Activated gamma-delta T cell treated with Interleukin-2 at 50 U/mL for 16 hours (primary cell): ENCODE results near the gene PLXDC1.
"Not testable (repeated sequence)": the region's sequence is repeated elsewhere in the genome, so short reads cannot be mapped to it uniquely, and the experiment has no call there.

Experiments used
- DNase-seq: peaks from one replicate; pipeline ENCODE4 v3.0.0-alpha.2; 2020

PLXDC1 gene

DNA sequence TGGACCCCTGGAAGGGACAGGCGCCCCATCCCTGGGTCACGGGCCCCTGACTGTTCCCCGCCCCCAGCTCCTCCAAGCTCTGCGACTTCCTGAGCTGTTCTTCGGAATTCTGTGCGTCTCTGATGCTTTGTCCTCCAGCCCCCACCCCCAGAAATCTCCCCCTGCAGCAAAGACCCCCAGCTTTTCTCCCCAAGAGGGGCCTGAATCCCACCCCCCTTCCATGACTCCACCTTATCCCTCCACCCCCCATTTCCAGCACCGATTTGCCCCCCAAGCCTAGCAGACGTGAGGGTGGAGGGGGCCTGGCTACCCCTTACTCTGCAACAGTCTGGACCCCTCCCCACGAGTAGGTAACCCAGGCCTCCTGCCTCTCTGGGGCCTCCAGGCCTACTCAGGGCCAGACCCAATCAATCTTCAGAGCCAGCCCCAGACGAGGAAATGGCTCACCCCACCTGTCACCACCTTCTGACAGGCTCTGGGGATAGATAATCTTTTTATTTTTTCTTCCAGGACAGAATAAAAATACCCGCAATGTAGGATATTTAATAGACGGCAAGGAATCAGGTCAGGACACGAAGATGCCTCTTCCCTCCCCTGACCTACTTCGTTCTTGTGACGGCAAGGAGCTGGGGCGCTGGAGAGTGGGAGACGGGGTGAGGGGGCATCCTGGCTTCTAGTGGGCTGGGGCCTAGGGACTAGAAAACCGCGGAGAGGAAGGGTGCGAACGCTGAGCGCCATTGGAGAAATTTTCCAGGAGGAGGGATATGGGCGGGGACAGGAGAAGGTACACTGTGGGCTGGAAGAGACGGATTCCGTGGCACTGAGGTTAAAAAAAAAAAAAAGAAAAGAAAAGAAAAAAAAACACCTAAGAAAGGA is 744 bp upstream of the PLXDC1 start:
- peak; percentile 36 for DNase-seq

DNA sequence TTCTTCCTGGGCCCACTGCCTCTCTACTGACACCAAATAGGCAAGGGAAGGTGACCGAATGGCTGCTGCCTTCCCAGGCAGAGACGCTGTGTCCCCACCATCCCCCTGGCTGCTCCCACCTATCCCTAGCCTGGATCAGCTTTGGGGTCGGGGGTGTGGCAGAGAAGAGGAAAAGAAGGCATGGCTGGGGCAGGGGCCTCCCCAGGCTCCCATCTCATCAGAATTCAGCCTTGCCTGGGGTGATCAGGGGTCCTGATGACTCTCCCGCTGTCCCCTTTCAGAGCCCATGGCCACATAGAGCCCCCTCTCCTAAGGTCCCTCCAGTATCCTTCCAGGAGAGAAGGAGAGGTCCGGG is 665 bp downstream of the PLXDC1 start:
- DNase-seq: no peak

DNA sequence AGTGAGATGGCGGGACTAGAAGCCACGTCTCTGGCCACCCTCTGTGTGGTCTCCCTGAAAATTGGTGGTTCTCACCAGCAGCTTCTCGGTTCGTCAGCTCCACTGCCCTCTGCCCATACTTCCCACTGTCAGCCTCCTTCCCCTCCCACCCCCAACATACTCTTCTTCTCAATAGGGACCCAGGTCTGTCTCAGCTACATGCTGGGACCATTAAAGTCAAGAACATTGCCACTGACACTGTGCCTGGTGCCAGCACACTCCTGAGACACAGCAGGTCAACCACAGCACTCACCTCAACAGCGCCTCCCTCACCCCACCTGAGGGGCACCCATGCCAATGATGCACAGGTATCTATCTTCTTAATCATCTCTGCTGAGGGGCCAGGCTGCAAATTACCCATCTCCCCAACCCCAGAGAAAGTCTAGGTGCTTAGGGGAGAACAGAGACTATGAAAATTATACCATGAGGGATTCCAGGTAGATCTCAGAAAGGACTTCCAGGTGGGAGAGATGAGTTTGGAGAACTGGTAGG is 1.3 kb downstream of the PLXDC1 start:
- DNase-seq: no peak

DNA sequence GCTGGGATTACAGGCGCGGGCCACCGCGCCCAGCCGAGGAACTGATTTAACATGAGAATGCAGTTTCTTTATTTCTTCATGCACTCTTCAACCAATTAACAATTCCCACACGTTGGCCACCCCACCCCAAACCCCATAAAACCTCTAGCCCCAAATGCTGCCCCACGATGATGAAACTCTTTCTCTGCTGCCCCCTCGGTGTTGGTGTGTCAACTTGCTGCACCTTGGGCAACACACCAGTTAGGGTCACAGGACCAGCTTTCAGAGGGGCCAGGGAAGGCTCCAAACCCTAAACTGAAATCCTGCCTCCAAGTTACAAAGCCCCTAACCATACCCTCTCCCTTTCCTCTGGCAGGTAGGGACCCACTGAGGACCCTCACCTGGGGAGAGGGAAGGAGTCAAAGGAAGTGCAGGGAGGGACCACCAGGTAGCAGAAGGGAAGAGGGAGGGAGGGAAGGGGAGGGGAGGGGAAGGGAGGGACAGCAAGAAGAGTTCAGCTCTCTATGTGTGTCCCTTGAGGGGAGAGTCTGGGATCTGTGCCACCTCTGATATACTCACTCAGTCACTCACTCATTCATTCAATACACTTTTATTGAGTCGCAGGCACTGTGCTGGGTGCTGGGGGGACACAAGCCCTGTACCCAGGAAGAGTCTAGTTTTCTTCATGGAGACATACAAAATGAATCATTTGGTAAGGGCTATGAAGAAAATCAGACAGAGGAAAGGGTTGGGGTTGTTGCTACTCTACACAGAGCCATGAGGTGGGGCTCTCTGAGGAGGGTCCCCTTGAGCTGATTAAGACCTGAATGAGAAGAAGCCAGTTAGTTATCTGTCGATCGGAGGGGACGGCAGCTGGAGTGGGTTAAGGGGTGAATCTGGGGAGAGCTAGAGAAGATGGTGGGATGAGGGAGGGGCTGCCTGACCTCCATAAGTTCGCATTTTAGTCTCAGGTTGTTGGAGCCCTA is 3.9 kb downstream of the PLXDC1 start:
- DNase-seq: no peak

DNA sequence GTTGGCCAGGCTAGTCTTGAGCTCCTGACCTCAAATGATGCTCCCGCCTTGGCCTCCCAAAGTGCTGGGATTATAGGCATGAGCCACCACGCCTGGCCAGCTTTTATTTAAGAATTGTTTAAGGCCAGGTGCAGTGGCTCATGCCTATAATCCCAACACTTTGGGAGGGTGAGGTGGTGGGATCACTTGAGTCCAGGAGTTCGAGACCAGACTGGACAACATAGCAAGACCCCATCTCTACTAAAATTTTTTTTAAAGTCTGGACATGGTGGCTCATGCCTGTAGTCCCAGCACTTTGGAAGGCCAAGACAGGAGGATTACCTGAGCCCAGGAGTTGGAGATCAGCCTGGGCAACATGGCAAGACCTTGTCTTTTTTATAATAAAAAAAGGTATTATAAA is 5.2 kb downstream of the PLXDC1 start:
- no peak for DNase-seq

DNA sequence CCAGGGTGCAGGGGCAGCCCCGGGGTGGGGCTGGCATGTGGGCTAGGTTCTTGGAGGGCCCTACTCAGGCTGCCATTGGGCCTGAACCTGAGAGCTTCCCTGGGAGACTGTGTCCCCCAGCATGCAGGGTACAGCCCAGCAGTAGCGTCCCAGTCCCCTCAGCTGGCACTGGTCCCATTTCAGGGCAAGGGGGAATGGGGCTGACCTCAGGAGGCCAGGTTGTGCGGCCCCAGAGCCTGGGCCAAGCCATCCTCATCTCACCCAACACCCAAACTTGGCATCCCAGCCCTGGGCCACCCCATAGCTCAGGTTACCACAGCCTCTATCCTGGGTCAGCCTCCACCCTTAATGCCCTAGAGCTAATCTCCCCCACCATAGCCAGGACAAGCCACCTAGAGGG is 6.3 kb downstream of the PLXDC1 start:
- DNase-seq: no peak

DNA sequence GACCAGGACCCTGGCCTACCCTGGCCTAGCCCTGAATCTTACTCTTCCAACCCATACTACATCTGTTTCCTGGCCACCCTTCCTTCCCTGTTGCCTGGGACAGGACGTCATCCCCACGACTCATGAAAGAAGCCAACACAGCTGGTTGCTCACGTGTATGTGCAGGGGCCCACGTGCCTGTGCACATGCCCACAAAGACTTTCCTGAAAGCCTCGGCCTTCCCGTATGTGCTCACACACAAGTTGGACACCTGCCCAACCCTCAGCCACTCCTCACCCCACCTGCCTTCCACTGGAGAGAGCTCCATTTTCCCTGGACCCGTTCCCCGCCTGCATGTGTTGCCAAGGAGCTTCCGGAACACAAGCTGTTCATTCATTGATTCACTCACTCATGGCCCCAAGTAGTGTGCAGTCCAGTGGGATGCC is 7.0 kb downstream of the PLXDC1 start:
- DNase-seq: no peak

DNA sequence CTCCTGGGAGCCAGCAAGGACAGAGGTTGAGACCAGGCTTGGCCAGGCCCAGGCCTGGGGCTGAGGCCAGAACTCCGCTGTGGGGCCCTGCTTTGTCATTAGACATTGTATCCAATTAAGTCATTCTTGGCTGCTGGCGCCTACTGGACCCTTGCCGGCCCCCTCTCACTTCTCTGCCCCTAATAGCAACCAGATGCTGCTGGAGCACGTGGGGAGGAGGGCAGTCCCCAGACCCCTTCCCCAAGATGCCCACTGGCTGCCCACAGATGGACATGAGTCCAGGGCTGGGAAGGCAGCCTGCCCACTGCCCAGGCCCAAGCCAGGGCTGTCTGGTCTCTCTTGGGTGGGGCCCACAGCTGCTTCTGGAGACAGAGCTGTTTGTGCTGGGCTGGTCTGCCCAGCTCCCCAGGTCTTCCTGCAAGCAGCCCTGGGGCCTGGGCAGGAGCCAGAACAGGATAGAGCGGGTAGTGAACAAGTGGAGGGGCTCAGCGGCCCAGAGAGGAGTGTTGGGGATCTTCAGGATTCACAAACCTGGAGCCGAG is 7.8 kb downstream of the PLXDC1 start:
- DNase-seq: no peak

DNA sequence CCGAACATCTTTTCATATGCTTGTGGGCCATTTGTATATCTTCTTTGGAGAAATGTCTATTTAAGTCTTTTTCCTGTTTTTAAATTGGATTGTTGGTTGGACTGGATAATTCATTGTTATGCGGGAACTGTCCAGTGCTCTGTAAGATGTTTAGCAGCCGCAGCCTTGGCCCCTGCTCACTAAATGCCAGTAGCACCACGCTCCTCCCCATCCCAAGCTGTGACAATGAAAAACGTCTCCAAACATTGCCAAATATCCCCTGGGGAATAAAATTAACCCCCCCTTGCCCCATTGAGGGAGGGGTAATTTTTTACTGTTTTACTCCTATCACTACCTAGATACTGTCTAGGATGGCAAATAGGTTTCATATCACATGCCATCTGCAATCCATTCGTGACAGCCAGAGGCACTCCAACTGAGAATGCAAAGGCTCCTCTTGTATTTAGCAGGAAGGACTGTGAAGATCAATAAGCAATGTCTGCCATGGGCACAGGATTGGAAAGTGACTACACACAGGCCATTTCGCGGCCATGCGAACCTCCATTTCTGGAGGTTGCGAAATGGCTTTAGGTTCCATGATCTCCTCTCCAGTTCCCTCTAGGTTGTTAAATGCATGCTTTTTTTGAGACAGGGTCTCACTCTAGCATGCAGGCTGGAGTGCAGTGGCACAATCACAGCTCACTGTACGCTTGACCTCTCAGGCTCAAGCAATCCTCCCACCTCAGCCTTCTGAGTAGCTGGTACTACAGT is 9.3 kb downstream of the PLXDC1 start:
- DNase-seq: no peak

DNA sequence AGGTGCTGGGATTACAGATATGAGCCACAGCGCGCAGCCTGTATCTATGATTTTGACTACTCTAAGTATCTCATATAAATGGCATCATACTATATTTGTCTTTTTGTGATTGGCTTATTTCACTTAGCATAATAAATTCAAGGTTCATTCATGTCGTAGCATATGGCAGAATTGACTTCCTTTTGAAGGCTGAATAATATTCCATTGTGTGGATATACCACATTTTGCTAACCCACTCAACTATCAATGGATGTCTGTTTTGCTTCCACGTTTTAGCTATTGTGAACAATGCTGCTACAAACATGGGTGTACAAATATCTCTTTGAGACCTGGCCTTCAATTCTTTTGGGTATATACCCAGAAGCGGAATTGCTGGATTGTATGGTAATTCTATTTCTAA is 10.1 kb downstream of the PLXDC1 start:
- DNase-seq: no peak

DNA sequence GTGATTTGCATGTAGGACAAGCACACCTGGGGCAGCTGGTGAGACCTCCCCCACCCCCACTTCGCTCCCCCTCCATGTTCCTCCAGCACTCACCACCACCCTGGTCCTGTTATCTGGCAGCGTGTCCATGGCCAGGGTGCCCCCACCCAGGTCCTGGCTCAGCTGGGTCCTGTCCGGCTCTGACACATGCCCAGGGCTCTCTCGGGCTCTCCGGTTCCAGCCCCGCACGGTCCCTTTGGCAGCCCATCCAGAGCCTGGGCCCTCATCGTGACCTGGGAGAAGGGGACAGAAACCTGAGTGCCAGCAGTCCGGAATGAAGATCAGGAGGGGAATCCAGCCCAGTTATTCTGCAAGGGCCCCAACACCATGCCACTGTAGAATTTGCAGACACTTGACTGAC is 11.9 kb downstream of the PLXDC1 start:
- DNase-seq: no peak

DNA sequence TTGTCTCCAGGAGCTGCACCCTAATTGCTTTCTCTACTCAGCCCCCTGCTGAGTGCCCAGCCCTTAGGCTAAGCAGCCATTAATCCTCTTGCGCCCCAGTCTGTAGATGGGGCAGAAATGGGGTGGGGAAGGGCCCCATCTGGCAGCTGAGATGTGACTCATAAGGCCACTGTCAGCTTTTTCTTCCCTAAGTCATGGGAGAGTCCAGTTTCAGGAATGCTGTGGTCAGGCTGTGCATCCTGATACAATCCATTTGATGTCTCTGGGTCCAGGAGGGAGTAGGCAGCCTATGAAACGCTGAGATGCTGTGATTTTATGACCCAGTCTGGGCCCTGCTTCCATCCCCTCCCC is 12.3 kb downstream of the PLXDC1 start:
- DNase-seq: no peak

DNA sequence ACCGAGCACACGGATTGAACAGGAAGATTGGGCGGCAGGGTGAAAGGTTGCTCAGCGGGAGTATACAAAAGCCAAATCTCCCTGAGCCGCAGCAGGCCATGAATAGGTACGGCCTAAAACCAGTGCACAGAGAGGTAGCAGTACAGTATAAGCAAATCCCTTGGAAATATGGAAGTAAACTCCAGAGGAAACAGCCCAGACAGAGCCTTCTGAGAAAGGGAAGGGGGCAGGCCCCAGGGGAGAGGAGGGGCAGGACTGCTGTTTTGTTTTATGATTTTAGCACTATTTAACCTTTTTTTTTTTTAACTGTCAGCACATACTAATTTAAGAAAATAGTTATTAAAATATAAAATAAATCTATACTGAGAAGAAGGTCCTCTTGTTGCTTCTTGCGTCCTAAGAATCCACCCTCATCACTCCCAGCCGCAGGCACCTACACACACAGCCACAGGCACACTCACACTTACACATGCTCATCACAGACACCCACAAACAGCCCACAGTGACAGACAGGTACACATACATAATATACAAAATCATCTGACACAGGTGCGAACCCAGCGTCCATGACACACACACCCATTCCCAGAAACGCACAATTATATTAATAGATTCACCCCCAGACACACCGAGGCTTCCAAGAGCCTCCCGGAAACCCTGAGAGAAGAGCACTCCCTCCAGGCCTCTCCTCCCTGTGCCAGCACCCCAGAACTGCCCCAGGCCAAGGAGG is 12.8 kb downstream of the PLXDC1 start:
- no peak for DNase-seq

DNA sequence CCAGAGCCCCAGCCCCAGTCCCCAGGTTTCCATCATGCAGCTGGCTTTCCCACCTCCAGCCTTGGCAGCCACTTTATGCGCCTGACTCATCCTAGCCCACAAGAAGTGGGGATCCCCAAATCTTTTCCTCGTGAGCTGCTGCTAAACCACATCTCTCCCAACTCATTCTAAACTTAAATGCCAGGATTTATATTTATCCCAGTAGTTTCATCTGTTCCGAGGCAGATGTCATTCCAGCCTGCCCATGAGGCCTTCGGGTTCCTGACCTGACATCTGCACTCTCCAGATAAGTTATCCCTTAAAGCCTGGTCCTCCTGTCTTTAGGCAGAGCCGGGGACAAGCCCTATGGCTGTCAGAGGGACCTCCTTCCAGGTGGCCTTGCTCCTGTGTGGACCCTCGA is 16.6 kb downstream of the PLXDC1 start:
- DNase-seq: no peak

DNA sequence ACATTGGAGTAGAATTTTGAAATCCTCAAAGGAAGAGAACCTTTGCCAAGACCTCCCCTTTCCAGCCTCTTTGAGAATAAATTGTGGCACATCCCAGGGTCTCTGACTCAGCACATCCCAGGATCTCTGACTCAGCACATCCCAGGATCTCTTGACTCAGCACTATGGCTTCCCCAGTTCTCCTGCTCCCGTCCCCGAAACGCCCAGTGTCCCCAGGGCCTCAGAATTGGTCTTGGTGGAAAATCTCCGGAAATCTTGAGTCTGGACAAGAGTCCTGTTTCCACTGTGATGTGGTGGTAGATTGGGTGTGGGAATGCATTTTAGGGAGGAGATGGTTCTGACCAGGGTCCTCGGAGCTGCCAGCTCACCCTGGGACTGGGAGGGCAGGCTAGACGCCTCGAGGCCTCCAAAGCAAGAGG is 19.2 kb downstream of the PLXDC1 start:
- no peak for DNase-seq

DNA sequence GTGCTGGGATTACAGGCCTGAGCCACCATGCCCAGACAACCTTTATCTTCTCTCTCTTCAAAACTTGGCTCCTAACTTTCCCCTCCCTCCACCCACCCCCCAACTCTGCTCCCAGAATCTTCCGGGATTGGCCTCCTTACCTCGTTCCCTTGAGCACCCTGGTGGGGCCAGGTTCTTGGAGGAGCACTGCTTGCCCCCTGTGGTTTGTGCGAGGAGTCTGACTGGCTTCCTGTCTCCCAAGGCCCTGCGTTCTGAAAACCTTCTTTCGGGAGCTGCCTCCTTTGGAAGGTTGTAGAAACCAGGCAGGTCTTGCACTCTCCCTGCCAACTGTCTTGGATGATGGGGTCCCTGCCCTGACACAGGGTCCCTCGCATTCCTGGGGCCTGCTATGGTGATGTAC is 19.8 kb downstream of the PLXDC1 start:
- DNase-seq: no peak

DNA sequence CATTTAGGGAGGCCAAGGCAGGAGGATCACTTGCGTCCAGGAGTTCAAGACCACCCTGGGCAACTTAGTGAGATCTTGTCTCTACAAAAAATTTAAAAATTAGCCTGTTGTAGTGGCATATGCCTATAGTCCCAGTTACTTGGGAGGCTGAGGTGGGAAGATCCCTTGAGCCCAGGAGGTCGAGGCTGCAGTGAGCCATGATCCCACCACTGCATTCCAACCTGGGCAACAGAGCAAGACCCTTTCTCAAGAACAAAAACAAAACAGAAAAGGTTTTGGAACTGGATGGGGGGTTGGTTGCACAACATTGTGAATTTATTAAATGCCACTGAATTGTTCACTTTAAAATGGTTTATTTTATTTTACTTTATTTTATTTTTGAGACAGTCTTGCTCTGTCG is 21.2 kb downstream of the PLXDC1 start:
- DNase-seq: no peak

DNA sequence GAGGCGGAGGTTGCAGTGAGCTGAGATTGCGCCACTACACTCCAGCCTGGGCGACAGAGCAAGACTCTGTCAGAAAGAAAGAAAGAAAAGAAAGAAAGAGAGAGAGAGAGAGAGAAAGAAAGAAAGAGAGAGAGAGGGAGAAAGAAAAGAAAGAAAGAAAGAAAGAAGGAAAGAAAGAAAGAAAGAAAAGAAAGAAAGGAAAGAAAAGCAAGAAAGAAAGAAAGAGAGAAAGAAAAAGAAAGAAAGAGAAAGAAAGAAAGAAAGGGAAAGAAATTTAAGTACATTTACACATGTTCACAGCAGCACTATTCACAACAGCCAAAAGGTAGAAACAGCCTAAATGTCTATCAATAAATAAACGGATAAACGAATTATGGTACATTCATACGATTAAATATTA is 21.9 kb downstream of the PLXDC1 start:
- not testable (repeated sequence) for DNase-seq

DNA sequence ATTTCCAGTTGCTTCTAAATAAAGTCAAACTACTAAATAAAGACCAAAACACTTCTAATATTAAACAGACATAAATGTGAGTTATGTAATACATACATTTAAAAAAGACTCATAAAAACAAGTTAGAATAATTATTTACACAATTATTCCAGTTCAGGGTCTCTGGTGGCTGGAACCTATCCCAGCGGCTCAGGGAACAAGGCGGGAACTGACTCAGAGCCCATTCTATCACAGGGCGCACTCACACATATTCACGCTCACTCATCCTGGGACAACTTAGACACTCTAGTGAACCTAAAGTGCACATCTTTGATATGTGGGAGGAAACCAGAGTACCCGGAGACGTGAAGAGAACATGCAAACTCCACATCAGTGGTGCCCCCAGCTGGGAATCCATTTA is 25.0 kb downstream of the PLXDC1 start:
- DNase-seq: no peak

DNA sequence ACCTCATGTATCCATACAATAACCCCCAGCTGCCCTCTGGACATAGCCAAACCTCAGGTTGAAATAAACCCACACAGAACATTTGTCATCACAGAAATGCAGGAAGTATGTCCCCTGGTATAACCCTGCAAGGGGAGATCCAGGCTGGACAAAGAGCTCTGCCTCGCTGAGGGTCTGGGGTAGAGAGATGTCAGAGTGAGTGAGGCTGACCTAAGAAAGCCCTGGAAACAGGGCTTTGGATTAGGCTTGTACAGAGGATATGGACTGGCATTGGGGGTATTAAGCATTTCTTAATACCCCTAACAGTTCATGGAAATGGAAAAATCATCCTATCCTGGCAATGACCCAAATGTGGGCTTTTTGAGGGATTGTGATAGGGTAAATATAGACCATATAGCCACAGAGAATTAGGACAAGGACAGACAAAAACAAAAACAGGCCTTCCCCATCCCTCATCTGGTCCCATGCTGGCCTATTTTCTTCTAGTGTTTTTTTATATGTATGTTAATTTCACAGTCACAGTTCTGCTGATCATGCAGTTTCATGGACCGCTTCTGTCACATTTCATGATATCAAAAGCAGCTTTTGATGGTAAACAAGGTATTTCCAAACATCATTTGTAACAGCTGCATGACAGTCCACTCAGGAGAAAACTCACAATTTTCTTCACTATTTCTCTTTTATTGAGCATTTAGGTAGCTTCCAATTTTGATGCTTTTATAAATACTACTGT is 26.1 kb downstream of the PLXDC1 start:
- DNase-seq: no peak

DNA sequence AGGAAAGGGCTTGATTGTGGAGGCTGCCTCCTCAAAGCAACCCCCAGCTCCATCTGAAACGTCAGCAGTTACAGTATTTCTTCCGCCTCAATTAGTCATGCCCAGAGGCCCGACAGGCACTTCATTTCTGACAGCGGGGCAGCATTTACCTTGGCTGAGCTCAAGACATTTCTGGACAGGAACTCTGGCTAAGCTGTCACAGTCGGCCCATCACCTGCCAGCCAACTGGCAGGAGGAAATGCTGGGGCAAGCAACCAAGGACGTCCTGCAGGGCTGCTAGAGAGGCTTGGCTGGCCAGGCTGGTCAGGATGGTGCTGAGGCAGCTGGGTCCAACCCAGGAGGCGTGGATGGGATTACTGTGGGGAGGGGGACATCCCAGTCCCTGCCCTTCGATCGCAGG is 27.8 kb downstream of the PLXDC1 start:
- DNase-seq: no peak
